GM12878 (cell line): ENCODE results near the gene CAMTA1. TPM values are rescaled to one million over a fixed set of nuclear protein-coding genes. Genes with fewer than 3 reads are reported as not detected.

Experiments
- ATAC-seq: fragments of 200-7000 bp; cut with Tn5 transposase; 3 replicates; pipeline ENCODE4 v1.9.1; 2020; ENCODE audit warnings: mild to moderate bottlenecking, moderate library complexity
- BruUV-seq: library from RNA; stranded (reverse); fragments of 400-500 nt; replicated peaks from 2 replicates; lab custom pipeline; 2021; lab: Mats Ljungman, UMichigan
- CTCF ChIA-PET: fragments of 300-600 bp; sonication (Branson Sonifier 250); formaldehyde crosslinking; extraction: SDS; loops from one replicate; lab custom pipeline; 2021; ENCODE audit warnings: inconsistent platforms; lab: Yijun Ruan, JAX
- POLR2A ChIA-PET: fragments of 350-600 bp; formaldehyde crosslinking; extraction: SDS; loops from one replicate; lab custom pipeline; 2021; ENCODE audit warnings: inconsistent platforms; lab: Charles Lee
- RAD21 ChIA-PET: fragments of 300-600 bp; sonication (Branson Sonifier 250); formaldehyde crosslinking; loops from one replicate; lab custom pipeline; 2023; ENCODE audit warnings: antibody characterized with exemption; ENCODE audit not compliant: unreplicated experiment; lab: Charles Lee
- SMC1A ChIA-PET: fragments of 300-600 bp; sonication (Branson Sonifier 250); formaldehyde crosslinking; loops from one replicate; lab custom pipeline; 2023; ENCODE audit not compliant: unreplicated experiment, uncharacterized antibody; lab: Charles Lee
- DNase-seq: peaks from one replicate; pipeline ENCODE4 v3.0.0-alpha.2; 2011; ENCODE audit warnings: low read depth, low spot score
- FAIRE-seq: peaks from 3 replicates; lab custom pipeline; 2011; peaks lifted over from hg19 to GRCh38; lab: Jason Lieb, UNC
- H2AFZ ChIP-seq: 2 replicates; pipeline ENCODE4 v1.6.0; 2011; ENCODE audit warnings: low read depth, low read length, control low read depth; ENCODE audit not compliant: control insufficient read depth
- H3K27ac ChIP-seq: 2 replicates; pipeline ENCODE4 v1.5.1; 2011; ENCODE audit warnings: control low read depth; ENCODE audit not compliant: control insufficient read depth, insufficient read depth
- H3K27me3 ChIP-seq, 2 experiments: replicated peaks in 1 of 2; 2 replicates each; pipeline versions ENCODE4 v1.6.0 to v1.6.1; 2011; ENCODE audit warnings: low read length in 1 of 2; ENCODE audit not compliant: control insufficient read depth in 2 of 2, insufficient read depth in 2 of 2
- H3K36me3 ChIP-seq, 2 experiments: 2 replicates each; pipeline ENCODE4 v1.5.1; 2011; ENCODE audit warnings: low read length in 1 of 2; ENCODE audit not compliant: control insufficient read depth in 2 of 2, insufficient read depth in 2 of 2
- H3K4me1 ChIP-seq: 2 replicates; pipeline ENCODE4 v1.6.1; 2011; ENCODE audit warnings: mild to moderate bottlenecking, low read length, moderate library complexity, mixed read lengths; ENCODE audit not compliant: control insufficient read depth, insufficient read depth
- H3K4me2 ChIP-seq: 2 replicates; pipeline ENCODE4 v1.6.0; 2011; ENCODE audit warnings: control low read depth; ENCODE audit not compliant: control insufficient read depth, insufficient read depth
- H3K4me3 ChIP-seq: fragments of 200-600 bp; sonication (generic); 2 replicates; pipeline ENCODE4 v1.5.1; 2016
- H3K79me2 ChIP-seq: 2 replicates; pipeline ENCODE4 v1.6.0; 2011; ENCODE audit warnings: low read length; ENCODE audit not compliant: control insufficient read depth, insufficient read depth
- H3K9ac ChIP-seq: 2 replicates; pipeline ENCODE4 v1.8.0; 2011; ENCODE audit warnings: low read length, control low read depth, mixed read lengths; ENCODE audit not compliant: control insufficient read depth, insufficient read depth
- H3K9me3 ChIP-seq: replicated peaks from 3 replicates; pipeline ENCODE4 v1.5.1; 2011; ENCODE audit warnings: mild to moderate bottlenecking, low read length; ENCODE audit not compliant: control insufficient read depth, insufficient read depth
- H4K20me1 ChIP-seq: 2 replicates; pipeline ENCODE4 v1.6.0; 2011; ENCODE audit not compliant: control insufficient read depth, insufficient read depth
- CHD4 ChIP-seq: fragments of 200-600 bp; sonication (generic); IDR thresholded peaks from 2 replicates; pipeline ENCODE4 v1.6.1; 2016; ENCODE audit warnings: mild to moderate bottlenecking
- E4F1 ChIP-seq: fragments of 450-650 bp; IDR thresholded peaks from 2 replicates; pipeline ENCODE4 v1.6.1; 2018; ENCODE audit warnings: borderline replicate concordance, mild to moderate bottlenecking; ENCODE audit not compliant: partially characterized antibody
- IRF5 ChIP-seq: fragments of 450-650 bp; IDR thresholded peaks from 2 replicates; pipeline ENCODE4 v1.6.1; 2017; ENCODE audit warnings: borderline replicate concordance
- MYB ChIP-seq: fragments of 150-350 bp; IDR thresholded peaks from 2 replicates; pipeline ENCODE4 v1.6.1; 2014; ENCODE audit warnings: mild to moderate bottlenecking, low read depth, low read length, borderline replicate concordance
- NFXL1 ChIP-seq: fragments of 450-650 bp; IDR thresholded peaks from 2 replicates; pipeline ENCODE4 v1.6.1; 2017; ENCODE audit warnings: antibody characterized with exemption, mild to moderate bottlenecking, borderline replicate concordance
- PBX3 ChIP-seq: IDR thresholded peaks from 2 replicates; pipeline ENCODE4 v1.6.1; 2011; ENCODE audit warnings: mild to moderate bottlenecking, low read depth, low read length, moderate library complexity; ENCODE audit not compliant: insufficient replicate concordance
- PRDM15 ChIP-seq: fragments of 450-650 bp; formaldehyde crosslinking; IDR thresholded peaks from 2 replicates; pipeline ENCODE4 v1.4.0; 2020; ENCODE audit warnings: mild to moderate bottlenecking, moderate library complexity
- RELA ChIP-seq: fragments of 450-650 bp; IDR thresholded peaks from 2 replicates; pipeline ENCODE4 v1.8.0; 2014; ENCODE audit warnings: borderline replicate concordance; ENCODE audit not compliant: partially characterized antibody
- TBL1XR1 ChIP-seq: IDR thresholded peaks from 2 replicates; pipeline ENCODE4 v1.6.1; 2012; ENCODE audit warnings: low read depth, low read length, improper control_type of control experiment
- ZBED1 ChIP-seq: IDR thresholded peaks from 2 replicates; pipeline ENCODE4 v1.6.1; 2016; ENCODE audit warnings: borderline replicate concordance
- ZNF24 ChIP-seq: fragments of 450-650 bp; IDR thresholded peaks from 2 replicates; pipeline ENCODE4 v1.6.1; 2017; ENCODE audit warnings: antibody characterized with exemption, mild to moderate bottlenecking
- ZZZ3 ChIP-seq: IDR thresholded peaks from 2 replicates; pipeline ENCODE4 v1.6.1; 2011; ENCODE audit warnings: low read depth; ENCODE audit not compliant: control insufficient read depth, insufficient read length
- WGBS: methylation state at CpG from one replicate; pipeline ENCODE4 v1.1.6; 2016; ENCODE audit warnings: low lambda C conversion rate; ENCODE audit not compliant: insufficient replicate concordance, insufficient coverage; ENCODE audit errors: missing lambda C conversion rate; 5-methylcytosine and 5-hydroxymethylcytosine counted together
- in situ Hi-C: fragments of 300-500 bp; cut with MboI; formaldehyde crosslinking; loops from 9 replicates; pipeline ENCODE4 v1.14.3; 2018; ENCODE audit warnings: mixed read lengths
- intact Hi-C: fragments of 100-400 bp; cut with micrococcal nuclease; formaldehyde crosslinking; loops from one replicate; pipeline ENCODE4 v1.14.2; 2022; ENCODE audit not compliant: unreplicated experiment
- polyA plus RNA-seq, 11 experiments: library from polyadenylated mRNA; depleted of rRNA in 4 of 11; unstranded in 6 of 11; stranded (reverse) in 5 of 11; fragments of >200 nt; fragmentation: Nextera tagmentation in 4 of 11; fragmentation: Illumina TruSeq in 1 of 11; extraction: Ambion mirVana in 4 of 11; extraction: Trizol in 1 of 11; gene quantifications; 1 replicate in 1 of 11; 2 replicates in 10 of 11; pipeline versions ENCODE4 v1.2.1 to v1.2.3, GENCODE V29; 2011 to 2016; ENCODE audit warnings: inconsistent platforms in 2 of 11, missing spikeins in 2 of 11, low read depth in 1 of 11
- total RNA-seq, 4 experiments: library from RNA; depleted of rRNA in 3 of 4; stranded (reverse); fragments of >200 nt in 3 of 4; fragmentation: Illumina TruSeq in 1 of 4; extraction: Trizol in 1 of 4; gene quantifications; 2 replicates each; pipeline versions ENCODE4 v1.2.1 to v1.2.3, GENCODE V29; 2013 to 2021

The CAMTA1 gene
- total and polyA plus RNA-seq, 10 of the 15 experiments (the other 5 are each of a cell fraction or from before 2014, with no cell fraction given), result 37.7 to 148 (median 76.4) TPM

GRCh38 chr1:7111853-7112252 lies 326.6 kb downstream of the CAMTA1 start (continued):
- TF ChIP-seq IRF5, result no peak

- H3K27me3 ChIP-seq, result no peaks in the 10 kb centered on the region; a peak in 1 of 4 replicates
- DNase-seq, result no peak
- H3K9me3 ChIP-seq, result no peaks in the 10 kb centered on the region; the same call in 2 of the 3 replicates
- no TSS peak for BruUV-seq
- in situ Hi-C loops, result no loop called here
- intact Hi-C loops, result no loop called here
- H2AFZ ChIP-seq, result no peak overlapping the region
- no peaks in the 10 kb centered on the region; the same call in 1 of the 2 replicates for H3K4me1 ChIP-seq
- 29% methylated on average over 8 of the region's 8 CpGs for WGBS
- no peak overlapping the region for H3K27ac ChIP-seq
- no peak for FAIRE-seq
- no peak for ATAC-seq
- POLR2A ChIA-PET, result no interaction called here
- H3K9ac ChIP-seq, result no peak overlapping the region
- H3K4me3 ChIP-seq, result no peak overlapping the region
- SMC1A ChIA-PET, result no interaction called here
- H3K36me3 ChIP-seq, result no peaks in the 10 kb centered on the region
- CTCF ChIA-PET, result no interaction called here
- RAD21 ChIA-PET, result no interaction called here
- no peaks in the 10 kb centered on the region for H4K20me1 ChIP-seq
- H3K79me2 ChIP-seq, result no peaks in the 10 kb centered on the region
- H3K4me2 ChIP-seq, result no peak overlapping the region
- no peak for TF ChIP-seq RELA
- no peak for TF ChIP-seq ZZZ3
- TF ChIP-seq TBL1XR1, result no peak
- TF ChIP-seq PRDM15, result no peak
- TF ChIP-seq ZBED1, result no peak
- no peak for TF ChIP-seq ZNF24
- no peak for TF ChIP-seq PBX3
- TF ChIP-seq IRF5, result no peak
- no peak for TF ChIP-seq MYB
- no peak for TF ChIP-seq E4F1
- TF ChIP-seq CHD4, result no peak
- no peak for TF ChIP-seq NFXL1
These were observed 327.9 kb downstream of the CAMTA1 start for GRCh38 chr1:7113136-7113535.
